HG03045 (cell line): Measurements from ENCODE around the gene SLC38A6.
"Not testable (repeated sequence)": the region's sequence is repeated elsewhere in the genome, so short reads cannot be mapped to it uniquely, and the experiment has no call there.

Experiments used
- ATAC-seq: cut with Tn5 transposase; IDR thresholded peaks from one replicate; pipeline ENCODE4 v1.9.1; 2021; ENCODE audit warnings: mild to moderate bottlenecking, moderate library complexity; ENCODE audit not compliant: unreplicated experiment

Gene SLC38A6

DNA sequence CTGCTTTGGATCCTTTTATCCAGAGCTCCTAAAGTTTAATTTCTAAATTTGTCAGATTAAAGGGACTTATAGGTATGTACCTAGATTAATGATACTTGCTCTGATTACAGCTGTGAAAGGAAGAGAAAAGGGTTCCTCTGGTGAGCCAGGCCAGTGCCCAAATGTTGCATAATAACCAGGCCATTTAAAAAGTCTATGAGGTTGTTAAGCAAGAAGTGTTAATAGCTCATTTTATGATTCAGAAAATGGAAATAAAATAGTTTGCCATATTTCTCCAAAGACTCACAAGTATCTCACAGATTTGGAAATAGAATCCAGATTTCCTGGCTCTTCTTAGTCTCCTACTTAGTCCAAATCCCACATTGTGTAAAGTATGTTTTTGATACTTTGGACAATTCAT, 67.6 kb downstream of the SLC38A6 start:
- no peak for ATAC-seq

DNA sequence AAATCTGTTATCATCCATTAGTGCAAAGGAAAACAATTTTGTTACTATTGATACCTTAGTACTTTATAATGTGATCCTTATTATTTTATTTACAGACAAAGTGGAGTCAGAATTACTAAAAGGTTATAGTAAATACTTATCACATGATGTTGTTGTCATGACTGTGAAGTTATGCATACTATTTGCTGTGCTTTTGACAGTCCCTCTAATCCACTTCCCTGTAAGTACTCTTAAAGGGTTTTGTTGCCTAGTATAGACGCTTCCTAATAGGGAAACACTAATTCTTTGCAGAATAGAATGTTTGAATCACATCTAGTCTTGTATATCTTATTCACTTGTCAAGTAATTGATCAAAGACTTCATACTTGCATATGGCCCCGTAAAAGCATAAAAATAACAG, 69.4 kb downstream of the SLC38A6 start:
- ATAC-seq, result no peak

DNA sequence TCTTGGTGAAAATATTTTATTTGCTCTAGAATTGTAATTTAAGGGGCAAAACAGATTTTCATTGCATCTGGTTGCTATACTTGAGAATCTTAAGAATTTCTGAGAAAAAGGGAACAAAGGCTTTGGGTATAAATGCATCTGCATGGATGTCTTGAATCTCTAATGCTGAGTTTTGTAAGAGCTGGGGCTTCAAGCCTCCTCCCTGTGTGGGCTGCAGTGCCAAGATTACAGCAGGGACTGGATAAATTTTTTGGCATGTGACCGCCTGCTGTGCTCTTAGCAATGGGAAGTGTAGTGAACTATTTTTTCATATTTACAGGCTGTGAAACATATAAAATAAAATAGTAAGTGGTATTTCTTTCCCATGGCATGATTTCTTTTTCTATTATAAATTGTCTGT, 70.0 kb downstream of the SLC38A6 start:
- ATAC-seq, result no peak

DNA sequence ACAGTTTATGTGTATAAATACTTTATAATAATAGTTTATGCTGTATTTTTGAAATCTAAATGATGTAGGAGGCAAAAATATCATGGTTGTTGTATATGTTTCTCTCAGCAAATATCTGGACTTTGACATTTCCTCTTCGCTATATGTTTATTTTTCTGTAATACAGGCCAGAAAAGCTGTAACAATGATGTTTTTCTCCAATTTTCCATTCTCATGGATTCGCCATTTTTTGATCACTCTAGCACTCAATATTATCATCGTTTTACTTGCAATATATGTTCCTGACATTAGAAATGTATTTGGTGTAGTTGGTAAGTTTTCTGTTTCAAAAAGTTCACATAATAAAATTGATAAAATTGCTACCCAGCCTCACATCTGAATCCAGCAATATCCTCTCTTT, 70.6 kb downstream of the SLC38A6 start:
- ATAC-seq, result no peak

DNA sequence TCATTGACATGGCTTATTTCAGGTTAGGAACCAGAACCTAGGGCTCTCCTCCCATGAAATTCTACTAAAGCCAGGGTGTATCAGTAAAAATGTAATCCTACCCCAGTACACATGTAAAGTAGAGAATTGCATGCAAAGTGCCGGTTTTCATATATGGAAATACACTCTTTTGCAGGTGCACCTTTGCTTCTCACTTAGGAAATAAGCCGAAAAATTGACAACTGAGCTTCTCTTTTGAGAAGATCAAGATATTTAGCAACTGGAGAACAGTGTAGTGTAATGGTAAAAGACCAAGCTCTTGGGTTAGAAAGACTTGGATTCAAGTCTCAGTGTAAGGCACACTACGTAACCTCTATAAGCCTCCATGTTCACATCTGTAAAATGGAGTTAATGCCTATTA, 82.4 kb downstream of the SLC38A6 start:
- ATAC-seq, result no peak

DNA sequence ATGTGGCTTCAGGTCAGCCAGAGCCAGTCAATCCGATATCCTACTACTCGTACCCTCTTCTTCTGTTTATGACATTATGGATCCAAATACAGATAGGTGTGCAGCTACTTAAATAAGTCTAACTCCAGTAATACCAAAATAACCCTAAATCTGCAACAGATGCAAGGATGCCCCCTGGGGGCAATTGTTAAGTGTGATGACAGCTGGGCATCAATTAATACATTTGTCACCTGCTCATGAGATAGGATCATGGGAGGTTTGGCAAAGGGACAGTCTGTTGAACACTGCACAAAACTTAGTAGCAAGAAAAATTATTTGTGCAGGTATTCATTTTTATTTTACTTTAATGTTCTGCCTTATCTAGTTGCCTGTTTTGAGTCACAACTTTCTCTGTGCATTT, 83.2 kb downstream of the SLC38A6 start:
- ATAC-seq, result no peak

DNA sequence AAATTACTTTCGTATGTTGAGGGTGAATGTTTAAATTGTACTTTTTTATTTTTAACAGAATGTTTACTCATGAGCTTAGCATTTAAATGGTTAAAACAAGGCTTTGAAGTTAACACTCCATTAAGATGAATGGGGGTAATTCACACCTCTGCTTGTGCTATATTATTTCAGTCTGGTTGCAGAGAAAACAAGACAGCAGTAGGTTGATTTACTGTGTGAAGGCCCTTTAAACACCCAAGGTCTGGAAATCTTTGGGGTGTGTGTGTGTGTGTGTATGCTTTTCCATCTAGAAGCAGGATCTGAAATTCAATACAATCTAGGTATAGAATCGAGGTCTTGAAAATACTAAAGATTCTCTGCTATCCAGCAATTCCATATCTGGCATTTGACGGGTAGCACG, 83.8 kb downstream of the SLC38A6 start:
- no peak for ATAC-seq

DNA sequence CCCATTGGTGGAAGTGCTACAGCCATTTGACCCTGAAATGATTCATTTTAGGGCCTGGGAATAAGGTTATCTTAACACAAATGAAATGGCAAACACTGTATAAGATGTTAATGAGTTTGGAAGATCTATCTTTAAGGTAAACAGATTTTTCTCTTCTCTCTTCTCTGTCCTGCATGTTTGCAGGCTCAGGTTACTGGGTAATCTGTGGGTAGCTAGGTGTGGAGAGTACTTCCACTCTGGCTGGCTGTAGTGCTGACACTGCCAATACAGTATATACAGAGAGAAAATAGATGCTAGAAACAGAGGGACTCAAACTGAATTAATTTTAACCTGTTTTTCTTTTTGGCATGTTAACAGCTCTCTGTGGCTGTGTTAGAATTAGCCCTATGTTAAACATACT, 84.6 kb downstream of the SLC38A6 start:
- ATAC-seq, result no peak

DNA sequence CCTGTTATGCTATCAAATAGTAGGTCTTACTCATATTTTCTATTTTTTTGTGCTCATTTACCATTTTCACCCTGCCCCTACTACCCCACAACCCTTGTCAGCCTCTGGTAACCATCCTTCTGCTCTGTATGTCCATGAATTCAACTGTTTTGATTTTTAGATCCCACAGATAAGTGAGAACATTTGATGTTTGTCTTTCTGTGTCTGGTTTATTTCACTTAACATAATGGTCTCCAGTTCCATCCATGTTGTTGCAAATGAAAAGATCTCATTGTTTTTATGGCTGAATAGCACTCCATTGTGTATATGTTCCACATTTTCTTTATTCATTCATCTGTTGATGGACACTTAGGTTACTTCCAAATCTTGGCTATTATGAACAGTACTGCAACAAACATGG, 91.4 kb downstream of the SLC38A6 start:
- ATAC-seq, result not testable (repeated sequence)

DNA sequence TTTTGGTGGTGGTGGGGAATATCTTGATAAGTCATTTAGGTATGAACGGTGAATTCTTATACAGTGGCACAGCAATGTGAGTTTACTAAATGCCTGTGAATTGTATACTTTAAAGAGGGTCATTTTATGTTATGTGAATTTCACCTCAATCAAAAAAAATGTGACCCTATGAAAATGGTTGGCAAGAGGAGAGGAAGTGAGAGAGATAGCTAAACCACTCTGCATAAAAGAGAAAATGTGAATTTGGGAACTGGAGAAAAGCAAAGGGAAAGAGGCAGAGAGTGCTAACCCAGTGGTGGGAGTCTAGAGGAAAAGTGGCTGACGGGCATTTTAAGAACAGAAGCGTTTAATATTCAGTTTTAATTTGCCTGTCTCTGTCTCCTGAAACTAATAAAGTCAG, 93.8 kb downstream of the SLC38A6 start:
- no peak for ATAC-seq

DNA sequence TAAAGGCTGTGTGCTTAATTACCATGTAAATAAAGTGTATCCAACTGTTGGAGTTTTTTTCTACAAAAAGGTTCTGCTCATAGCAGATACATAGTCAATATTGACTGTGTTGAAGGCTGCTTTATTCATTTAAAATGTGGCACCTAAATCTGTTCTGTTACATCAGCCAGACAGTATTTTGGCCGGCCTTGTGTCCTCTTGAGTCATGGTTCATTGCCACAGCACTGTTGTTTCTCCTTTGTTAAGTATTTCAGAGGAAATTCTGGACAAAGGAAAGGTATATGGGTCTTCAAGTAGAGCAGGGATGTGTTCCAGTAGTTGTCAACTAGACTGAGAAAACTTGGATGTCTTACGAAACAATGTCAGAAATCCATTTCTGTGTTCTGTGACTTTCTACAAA, 95.5 kb downstream of the SLC38A6 start:
- no peak for ATAC-seq

DNA sequence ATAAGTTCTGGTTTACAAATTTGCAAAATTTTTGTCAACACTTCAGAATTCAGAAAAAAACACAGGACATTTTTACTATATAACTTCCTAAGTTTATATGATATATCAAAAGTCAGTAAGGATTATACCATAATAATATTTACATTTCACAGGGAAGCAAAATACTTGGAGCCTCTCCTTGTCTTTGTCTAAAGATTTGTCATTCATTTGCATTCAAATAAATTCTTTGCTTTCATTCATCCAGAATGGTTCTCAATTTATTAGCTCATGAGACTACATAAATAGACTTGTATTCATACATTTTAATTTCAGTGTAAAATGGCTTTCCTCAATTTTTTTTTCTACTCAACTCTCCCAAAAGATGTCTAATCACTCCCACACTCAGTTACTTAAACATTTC, 96.4 kb downstream of the SLC38A6 start:
- ATAC-seq, result no peak

DNA sequence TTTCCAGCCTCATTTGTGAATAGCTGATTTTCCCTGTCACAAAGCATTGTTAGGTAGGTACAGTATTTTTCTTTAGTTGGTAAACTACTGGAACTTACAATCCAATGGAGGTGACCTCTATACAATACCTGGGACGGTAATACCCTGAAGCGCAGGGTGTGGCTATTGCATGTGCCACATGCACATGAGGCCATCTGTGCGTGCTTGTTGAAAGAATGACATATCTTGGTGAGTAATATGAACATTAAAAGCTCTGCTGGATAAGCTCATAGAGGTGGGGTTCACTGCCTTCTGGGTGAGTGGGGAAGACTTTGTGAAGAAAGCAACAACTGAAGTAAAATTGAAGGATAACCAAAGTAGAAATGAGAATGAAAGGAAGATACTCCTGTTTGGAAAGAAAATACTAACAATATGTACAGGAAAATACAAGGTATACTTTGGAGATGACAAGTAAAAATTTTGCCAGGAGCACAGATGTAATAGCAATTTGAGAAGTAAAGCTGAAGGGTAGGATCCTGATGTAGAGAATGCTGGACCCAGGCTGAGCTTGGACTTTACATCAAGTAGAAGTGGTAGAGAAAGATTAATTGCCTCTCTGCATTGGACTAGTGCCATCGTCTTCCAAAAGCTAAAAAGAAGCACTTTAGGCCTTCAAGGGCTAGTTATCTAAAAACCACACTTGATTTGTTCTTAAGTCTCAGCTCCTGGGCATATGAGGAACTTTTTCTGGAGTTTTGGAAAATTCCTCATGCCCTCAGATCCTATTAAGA, 97.1 kb downstream of the SLC38A6 start:
- ATAC-seq, result no peak

DNA sequence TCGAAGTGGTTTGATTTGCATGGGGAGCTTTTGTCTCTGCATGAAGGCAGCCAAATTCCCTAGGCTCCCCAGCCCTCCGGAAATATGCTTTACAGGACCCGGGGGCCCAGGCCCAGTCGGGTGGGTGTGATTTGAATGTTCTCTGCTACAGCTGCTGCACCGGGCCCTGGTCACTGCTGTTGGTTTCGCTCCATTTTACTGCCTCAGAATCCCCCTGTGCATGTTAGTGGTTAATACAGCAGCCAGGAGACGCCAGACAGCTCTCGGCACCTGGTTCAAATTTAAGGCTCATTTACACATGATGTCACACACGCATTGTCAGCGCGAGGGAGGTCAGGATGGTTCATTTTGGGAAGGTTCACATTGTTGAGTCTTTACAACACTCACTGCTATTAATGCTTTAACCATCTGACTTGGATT, 99.6 kb downstream of the SLC38A6 start:
- ATAC-seq, result peak; percentile 94

DNA sequence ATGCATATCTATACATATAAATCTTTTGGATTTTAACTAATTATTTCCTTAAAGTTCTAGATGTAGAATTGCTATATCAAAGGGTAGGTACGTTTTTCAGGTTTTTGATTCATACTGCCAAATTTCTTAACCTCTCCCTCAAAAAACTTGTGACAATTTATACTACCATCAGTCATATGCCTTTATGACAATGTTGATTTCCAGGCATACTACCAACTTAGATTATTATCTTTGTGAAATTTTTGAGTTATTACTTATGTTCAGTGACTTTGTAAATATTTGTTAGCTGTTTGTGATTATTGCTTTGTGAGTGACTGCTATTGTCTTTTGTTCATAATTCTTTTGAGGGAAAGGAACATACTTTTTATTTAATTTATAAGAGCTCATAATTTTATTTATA, 107.0 kb downstream of the SLC38A6 start:
- ATAC-seq, result no peak

DNA sequence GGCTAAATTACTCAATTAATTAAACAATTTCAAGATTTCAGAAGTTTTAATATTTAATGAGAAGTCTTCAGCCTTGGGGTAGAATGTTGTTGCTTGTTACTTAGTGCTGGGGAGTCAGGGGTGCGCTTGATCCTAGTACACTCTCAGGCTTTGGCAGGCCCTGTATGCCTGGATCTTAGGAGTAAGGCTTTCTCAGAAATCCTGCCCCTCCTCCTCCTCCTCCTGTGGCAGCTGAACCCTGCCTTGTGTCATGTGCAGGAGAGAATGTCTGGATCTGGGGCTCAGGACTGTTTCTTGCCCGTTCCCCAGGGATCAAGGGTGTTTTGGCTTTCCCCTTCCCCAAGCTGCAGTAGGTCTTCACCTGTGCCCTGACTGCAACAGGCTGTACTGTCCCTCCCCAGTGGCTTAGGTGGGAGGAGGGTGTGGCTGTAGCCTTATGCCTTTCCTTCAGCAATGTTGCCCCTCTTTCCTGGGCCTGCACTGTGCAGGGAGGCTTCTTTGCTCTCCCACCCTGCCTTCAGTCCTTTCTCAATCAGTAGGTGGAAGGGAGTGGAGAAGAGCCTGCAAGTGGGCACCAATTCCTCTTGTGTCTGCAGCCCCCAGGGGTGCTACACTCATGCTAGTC, 108.2 kb downstream of the SLC38A6 start:
- no peak for ATAC-seq

DNA sequence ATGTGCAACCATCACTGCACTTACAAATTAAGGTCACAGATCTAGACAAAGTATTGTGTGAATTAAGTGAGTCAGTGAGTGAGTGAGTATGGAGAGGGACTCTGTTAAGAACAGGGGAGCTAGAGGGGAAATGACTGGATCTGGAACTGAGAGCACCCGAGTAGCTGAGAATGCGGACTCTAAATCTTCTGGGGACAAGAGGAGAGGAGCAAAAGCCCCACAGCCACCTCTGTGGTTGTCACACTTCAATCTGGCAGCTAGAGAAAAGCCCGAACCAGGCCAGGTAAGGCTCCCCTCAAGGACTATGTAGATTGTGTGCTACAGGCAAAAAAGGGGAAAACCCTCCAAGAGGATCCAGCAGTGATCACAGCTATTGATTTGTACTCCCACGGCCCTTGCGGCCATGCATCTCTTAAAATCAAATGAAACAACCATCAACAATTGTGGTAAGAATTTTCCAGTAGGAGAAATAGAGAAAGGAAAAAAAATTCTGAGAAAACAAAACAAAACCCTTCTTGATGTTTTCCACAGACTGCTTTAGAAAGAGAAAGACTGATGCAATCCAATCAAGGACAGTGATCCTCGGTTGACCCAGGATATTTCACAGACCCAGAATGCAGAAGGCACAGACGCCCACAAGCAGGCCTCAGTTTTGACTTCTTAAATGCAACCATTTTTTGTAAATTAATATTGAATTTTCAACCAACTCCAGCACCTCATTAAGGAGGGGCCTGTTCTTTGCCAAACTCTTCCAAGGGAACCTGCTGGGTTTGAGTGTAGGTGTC, 109.6 kb downstream of the SLC38A6 start:
- peak; percentile 83 for ATAC-seq

DNA sequence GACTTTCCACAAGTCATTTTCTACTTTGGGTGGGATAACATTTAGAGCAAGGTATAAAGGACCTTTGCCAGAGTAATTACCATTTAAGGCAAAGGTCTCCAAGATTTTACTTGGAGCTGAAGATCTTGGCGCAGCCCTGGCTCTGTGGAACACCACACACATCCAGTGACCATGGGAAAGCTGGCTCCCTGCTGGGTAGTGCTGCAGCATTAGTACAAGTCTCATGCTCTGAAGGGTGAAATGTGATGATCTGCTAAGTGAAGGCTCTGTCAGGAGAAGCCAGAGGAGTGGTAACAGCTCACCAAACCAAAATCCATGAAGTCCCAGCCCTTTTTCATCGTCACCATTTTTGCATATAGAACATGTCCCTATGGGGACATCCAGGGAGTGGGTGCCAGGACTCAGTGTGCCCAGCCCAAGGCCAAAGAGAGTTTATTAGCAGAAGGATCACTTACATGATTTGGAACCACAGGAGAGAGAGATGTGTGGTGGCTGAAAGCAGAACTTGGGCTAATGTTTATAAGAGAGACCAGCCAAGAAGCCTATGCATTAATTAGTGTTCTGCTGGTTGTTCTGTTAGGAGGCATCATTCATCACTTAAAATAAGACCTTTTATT, 110.7 kb downstream of the SLC38A6 start:
- no peak for ATAC-seq

DNA sequence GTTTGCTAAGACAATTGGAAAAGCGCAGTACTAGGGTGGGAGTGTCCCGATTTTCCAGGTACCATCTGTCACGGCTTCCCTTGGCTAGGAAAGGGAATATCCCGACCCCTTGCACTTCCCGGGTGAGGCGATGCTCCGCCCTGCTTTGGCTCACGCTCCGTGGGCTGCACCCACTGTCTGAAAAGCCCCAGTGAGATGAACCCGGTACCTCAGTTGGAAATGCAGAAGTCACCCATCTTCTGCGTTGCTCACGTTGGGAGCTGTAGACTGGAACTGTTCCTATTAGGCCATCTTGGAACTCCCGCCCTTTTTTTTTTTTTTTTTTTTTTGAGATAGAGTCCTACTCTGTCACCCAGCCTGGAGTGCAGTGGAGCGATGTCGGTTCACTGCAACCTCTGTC, 117.1 kb downstream of the SLC38A6 start:
- ATAC-seq, result not testable (repeated sequence)

DNA sequence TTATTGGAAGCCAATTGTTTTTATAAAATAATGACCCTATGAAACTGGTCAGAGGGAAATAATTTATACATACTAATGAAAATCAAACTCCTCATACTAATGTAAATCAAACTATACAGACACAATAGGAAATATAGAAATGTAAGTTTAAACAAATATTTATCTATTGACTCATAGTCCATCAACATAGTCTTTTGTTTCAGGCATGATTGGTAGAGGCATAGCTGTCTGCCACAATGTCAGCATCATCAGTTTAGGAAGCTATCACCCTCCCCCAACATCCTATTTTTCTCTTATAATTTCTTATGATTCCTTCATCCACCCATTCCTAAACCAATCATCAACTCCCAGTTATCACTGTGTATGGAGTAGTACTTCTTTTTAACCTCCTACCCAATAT, 117.7 kb downstream of the SLC38A6 start:
- ATAC-seq, result no peak

DNA sequence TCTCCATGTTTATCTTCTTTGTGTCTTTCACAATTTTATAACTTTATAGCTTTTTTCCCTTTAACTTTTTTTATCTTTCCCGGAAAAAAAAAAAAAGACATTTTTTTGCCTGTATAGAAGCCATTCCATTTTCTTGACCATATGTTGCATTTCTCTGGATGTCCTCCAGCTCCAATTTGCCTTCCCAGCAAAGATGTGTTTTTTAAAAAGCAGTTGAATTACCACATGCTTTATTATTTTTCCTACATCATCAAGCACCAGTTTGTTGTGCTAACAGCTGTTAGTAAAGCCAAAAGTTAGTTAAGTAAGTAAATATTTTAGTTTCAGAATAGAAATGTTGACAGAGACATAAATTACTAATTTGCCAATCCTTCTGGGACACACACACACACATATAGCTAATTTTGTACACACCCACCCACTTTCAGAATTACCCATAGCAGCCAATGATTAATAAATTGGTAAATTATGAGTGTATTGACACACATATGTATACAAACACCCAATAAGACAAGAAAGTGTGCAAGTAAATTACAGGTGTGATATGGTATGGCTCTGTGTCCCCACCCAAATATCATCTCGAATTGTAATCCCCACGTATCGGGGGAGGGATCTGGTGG, 118.3 kb downstream of the SLC38A6 start:
- ATAC-seq, result no peak
